Testis (tissue), 2 donors: ENCODE data around the gene ATF5.

ENCODE experiments used
- CTCF ChIP-seq, 3 experiments: fragments of 450-650 bp in 2 of 3; fragments of 200-600 bp in 1 of 3; sonication (generic) in 1 of 3; IDR thresholded peaks; one replicate each; pipeline ENCODE4 v1.5.1; 2016 to 2019; ENCODE audit warnings: antibody characterized with exemption in 3 of 3, mild to moderate bottlenecking in 2 of 3, moderate library complexity in 1 of 3
- POLR2A ChIP-seq: fragments of 450-650 bp; IDR thresholded peaks from one replicate; pipeline ENCODE4 v1.6.1; 2017; ENCODE audit warnings: antibody characterized with exemption, mild to moderate bottlenecking, moderate library complexity

- no peak for TF ChIP-seq CTCF (IDR thresholded peaks at IDR 0.05)
- TF ChIP-seq POLR2A, result no peak
Observed at GRCh38 chr19:49923055-49924003, 5.7 kb upstream of the ATF5 start.
